Measurements from ENCODE around the gene USP22. TPM values are rescaled to one million over a fixed set of nuclear protein-coding genes. Genes with fewer than 3 reads are reported as not detected.

USP22 gene
- total and polyA plus RNA-seq, 2 of the 4 experiments (the other 2 are of a cell fraction), result 161 to 319 TPM

GRCh38 chr17:20995873-20996723, 46.7 kb downstream of the USP22 start (continued):
- no peak for TF ChIP-seq CEBPB (IDR thresholded peaks at IDR 0.05; ENCODE audit: low read depth, low read length)

- H3K18ac ChIP-seq (ENCODE audit: low read depth, low read length), result no peak overlapping the region
- H3K27me3 ChIP-seq (ENCODE audit: control insufficient read depth, insufficient read depth, low read length), result peaks cover 3% of the 10 kb centered on the region; the same call in 1 of the 2 replicates
- H3K23ac ChIP-seq (ENCODE audit: low read depth, low read length), result no peak overlapping the region
- H2BK15ac ChIP-seq (ENCODE audit: low read depth, low read length), result no peak overlapping the region
- dilution Hi-C loops (cut with HindIII; ENCODE audit: low sequenced_read_pairs, unreplicated experiment), result no loop called here
- no peaks in the 10 kb centered on the region for H3K9me3 ChIP-seq (ENCODE audit: control insufficient read depth, insufficient read depth, low read length)
- H3K4ac ChIP-seq (ENCODE audit: low read depth, low read length), result no peak overlapping the region
- H4K5ac ChIP-seq (ENCODE audit: low read depth, low read length), result no peak overlapping the region
- no peak overlapping the region for H2AK5ac ChIP-seq (ENCODE audit: low read depth, low read length)
- H3K4me2 ChIP-seq (ENCODE audit: low read depth, low read length), result no peak overlapping the region
- in situ Hi-C loops (cut with MboI; ENCODE audit: low sequenced_read_pairs), result loop anchor here (10.0 kb wide), 1 partner anchor 191 kb away; no protein-coding TSS in a partner anchor
- H2BK20ac ChIP-seq (ENCODE audit: low read depth, low read length), result no peak overlapping the region
- ChIA-PET CTCF (interaction anchor here (1.1 kb wide), 1 partner anchor 194 kb away, joined by 3 read pairs; no protein-coding TSS in a partner anchor), POLR2A (ENCODE audit: unreplicated experiment) (interaction anchor here (0.6 kb wide), 1 partner anchor 40 kb away, joined by 3 read pairs; no protein-coding TSS in a partner anchor)
- peaks cover 23% of the 10 kb centered on the region for H3K36me3 ChIP-seq (ENCODE audit: control insufficient read depth, insufficient read depth, low read length)
- no peak overlapping the region for H2AFZ ChIP-seq (replicated peaks; ENCODE audit: low read length, poor library complexity)
- no peak overlapping the region for H3K9ac ChIP-seq (ENCODE audit: low read depth, low read length)
- H2BK5ac ChIP-seq (ENCODE audit: low read depth, low read length, poor library complexity, severe bottlenecking), result no peak overlapping the region
- no peak overlapping the region for H2BK120ac ChIP-seq (ENCODE audit: low read depth, low read length)
- no peak overlapping the region for H4K91ac ChIP-seq (ENCODE audit: insufficient read depth, low read depth, low read length)
- H3K56ac ChIP-seq (ENCODE audit: extremely low read depth, insufficient read depth, low read length), result no peak overlapping the region
- DNase-seq (no peak), ATAC-seq (ENCODE audit: low read depth) (no peak)
- peaks cover 7 to 25% of the 10 kb centered on the region in 2 experiments for H3K79me1 ChIP-seq (ENCODE audit: low read depth in 1 of 2, low read length in 2 of 2)
- peaks cover 29% of the 10 kb centered on the region for H3K9me1 ChIP-seq (ENCODE audit: insufficient read depth, low read length)
- WGBS, 2 experiments (ENCODE audit: extremely low coverage in 2 of 2, insufficient read length in 1 of 2), result 100% methylated on average over 4 of the region's 15 CpGs; no CpG with 5 or more reads in 1 of the 2 experiments
- H3K14ac ChIP-seq (replicated peaks; ENCODE audit: low read depth, low read length), result no peak overlapping the region
- H2AK9ac ChIP-seq (replicated peaks; ENCODE audit: low read depth, low read length, poor library complexity), result no peak overlapping the region
- peaks cover 7% of the 10 kb centered on the region; the same call in 1 of the 2 replicates for H3K4me1 ChIP-seq (ENCODE audit: control insufficient read depth, insufficient read depth, low read length)
- BruUV-seq (replicated peaks), result no TSS peak
- no peak overlapping the region for H3K4me3 ChIP-seq (ENCODE audit: insufficient read depth, low read depth, low read length)
- no peak overlapping the region for H3K27ac ChIP-seq (ENCODE audit: insufficient read depth, low read length)
- intact Hi-C loops (cut with micrococcal nuclease), result loop anchor here (10.0 kb wide), 1 partner anchor 771 kb away; no protein-coding TSS in a partner anchor
- H4K20me1 ChIP-seq (ENCODE audit: insufficient read depth, low read length), result peaks cover 35% of the 10 kb centered on the region
- no peak overlapping the region for H4K8ac ChIP-seq (ENCODE audit: low read depth in 2 of 2, low read length in 2 of 2)
- TF ChIP-seq RFX5 (IDR thresholded peaks at IDR 0.05; ENCODE audit: low read depth, low read length), result no peak
- no peak for TF ChIP-seq CEBPB (IDR thresholded peaks at IDR 0.05; ENCODE audit: low read depth, low read length)
- TF ChIP-seq BHLHE40 (IDR thresholded peaks at IDR 0.05; ENCODE audit: low read depth, low read length), result no peak
- no peak for TF ChIP-seq CHD1 (IDR thresholded peaks at IDR 0.05; ENCODE audit: low read depth, low read length)
- TF ChIP-seq POLR2A (IDR thresholded peaks at IDR 0.05; ENCODE audit: low read depth, low read length), result no peak
- TF ChIP-seq CTCF (conservative IDR thresholded peaks at IDR 0.05; ENCODE audit: low read depth, low read length), result no peak
- TF ChIP-seq ELK1 (IDR thresholded peaks at IDR 0.05; ENCODE audit: borderline replicate concordance, low read depth, low read length), result no peak
- no peak for TF ChIP-seq MAFK (IDR thresholded peaks at IDR 0.05; ENCODE audit: low read depth, low read length)
- no peak for TF ChIP-seq NFE2L2 (IDR thresholded peaks at IDR 0.05; ENCODE audit: low read depth, low read length)
- no peak for TF ChIP-seq MXI1 (IDR thresholded peaks at IDR 0.05; ENCODE audit: borderline replicate concordance, low read depth, low read length)
- TF ChIP-seq MAZ (IDR thresholded peaks at IDR 0.05; ENCODE audit: borderline replicate concordance, low read depth, low read length), result no peak
- no peak for TF ChIP-seq FOS (IDR thresholded peaks at IDR 0.05; ENCODE audit: low read depth, low read length)
These were observed 47.5 kb downstream of the USP22 start for GRCh38 chr17:20995164-20995872.
